ENCODE measurements around the gene CELF2. TPM values are rescaled to one million over a fixed set of nuclear protein-coding genes. Genes with fewer than 3 reads are reported as not detected.

CELF2 gene
- total RNA-seq, 4 donors from 2014 or later: 28.7 to 55.4 (median 35.0) TPM

DNA sequence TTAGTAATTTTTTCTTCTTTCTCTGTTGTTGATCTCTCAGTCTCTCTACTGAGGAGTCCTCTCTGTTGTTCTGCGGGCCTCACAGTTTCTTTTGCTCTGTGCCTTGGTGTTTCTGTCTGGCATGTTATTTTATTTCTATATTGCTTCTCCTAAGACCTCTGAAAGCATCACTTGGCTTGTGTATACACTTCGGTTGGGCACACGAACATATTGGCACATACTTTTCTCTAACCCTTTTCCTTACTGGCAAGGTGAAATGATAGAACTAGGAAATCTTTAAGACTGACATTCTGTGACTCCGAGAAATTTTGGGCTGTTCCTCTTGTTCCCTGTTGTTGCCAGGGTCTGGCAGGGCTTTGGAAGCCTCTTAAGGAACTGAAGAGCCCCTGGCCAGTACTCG, 148.9 kb downstream of the CELF2 start:
- Histone ChIP-seq H3K4me1 (peaks cover 8 to 11% of the 10 kb centered on the region in 2 donors), H3K4me3 (replicated peaks in 1 of 3) (no peak overlapping the region)

DNA sequence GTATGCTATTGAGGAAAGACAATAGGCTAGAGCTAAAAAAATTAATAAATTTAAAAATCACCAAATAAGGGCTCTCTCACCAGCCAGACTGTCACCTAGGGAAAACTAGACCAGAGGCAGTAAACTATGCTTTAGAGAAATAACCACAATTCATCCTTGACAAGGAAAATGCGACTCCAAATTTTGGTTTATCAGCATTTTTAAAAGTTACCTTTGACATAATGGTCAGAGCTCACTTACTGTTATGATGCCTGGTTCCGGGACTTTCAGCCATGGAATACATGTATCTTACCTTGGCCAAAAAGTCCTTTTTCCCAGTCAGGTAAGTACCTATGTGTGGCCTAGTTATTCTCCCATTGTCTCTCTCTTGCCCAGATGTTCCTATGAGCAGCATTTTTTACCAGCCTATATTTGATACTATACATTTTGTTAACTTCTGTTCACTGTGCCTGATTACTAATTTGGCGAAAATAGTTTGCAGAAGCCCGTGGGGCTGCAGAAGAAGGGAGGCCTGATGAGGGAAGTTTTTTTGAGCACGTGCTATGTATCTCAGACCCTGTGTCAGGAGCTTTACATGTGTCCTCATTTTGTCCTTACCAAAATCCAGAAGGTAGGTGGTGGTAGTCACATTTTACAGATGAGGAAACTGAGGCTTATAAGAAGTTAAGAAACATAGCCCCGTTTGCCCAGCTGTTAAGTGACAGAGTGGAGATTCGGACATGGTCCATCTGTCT, 149.7 kb downstream of the CELF2 start:
- intact Hi-C loops (cut with DNase I): no loop called here

More for the DNA sequence above, 148.9 kb downstream of the CELF2 start:
- no peak for TF ChIP-seq POLR2A (IDR thresholded peaks at IDR 0.05)
- TF ChIP-seq, protein P1, sequence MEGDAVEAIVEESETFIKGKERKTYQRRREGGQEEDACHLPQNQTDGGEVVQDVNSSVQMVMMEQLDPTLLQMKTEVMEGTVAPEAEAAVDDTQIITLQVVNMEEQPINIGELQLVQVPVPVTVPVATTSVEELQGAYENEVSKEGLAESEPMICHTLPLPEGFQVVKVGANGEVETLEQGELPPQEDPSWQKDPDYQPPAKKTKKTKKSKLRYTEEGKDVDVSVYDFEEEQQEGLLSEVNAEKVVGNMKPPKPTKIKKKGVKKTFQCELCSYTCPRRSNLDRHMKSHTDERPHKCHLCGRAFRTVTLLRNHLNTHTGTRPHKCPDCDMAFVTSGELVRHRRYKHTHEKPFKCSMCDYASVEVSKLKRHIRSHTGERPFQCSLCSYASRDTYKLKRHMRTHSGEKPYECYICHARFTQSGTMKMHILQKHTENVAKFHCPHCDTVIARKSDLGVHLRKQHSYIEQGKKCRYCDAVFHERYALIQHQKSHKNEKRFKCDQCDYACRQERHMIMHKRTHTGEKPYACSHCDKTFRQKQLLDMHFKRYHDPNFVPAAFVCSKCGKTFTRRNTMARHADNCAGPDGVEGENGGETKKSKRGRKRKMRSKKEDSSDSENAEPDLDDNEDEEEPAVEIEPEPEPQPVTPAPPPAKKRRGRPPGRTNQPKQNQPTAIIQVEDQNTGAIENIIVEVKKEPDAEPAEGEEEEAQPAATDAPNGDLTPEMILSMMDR (IDR thresholded peaks at IDR 0.05): no peak
- no peaks in the 10 kb centered on the region for H3K36me3 ChIP-seq
- H3K9me3 ChIP-seq: no peaks in the 10 kb centered on the region
- intact Hi-C loops (cut with DNase I): no loop called here
- H3K27ac ChIP-seq: no peak overlapping the region
- DNase-seq: no peak
- no peaks in the 10 kb centered on the region for H3K27me3 ChIP-seq
- 73 to 75% methylated on average over 5 of the region's 5 CpGs for WGBS, 2 donors

DNA sequence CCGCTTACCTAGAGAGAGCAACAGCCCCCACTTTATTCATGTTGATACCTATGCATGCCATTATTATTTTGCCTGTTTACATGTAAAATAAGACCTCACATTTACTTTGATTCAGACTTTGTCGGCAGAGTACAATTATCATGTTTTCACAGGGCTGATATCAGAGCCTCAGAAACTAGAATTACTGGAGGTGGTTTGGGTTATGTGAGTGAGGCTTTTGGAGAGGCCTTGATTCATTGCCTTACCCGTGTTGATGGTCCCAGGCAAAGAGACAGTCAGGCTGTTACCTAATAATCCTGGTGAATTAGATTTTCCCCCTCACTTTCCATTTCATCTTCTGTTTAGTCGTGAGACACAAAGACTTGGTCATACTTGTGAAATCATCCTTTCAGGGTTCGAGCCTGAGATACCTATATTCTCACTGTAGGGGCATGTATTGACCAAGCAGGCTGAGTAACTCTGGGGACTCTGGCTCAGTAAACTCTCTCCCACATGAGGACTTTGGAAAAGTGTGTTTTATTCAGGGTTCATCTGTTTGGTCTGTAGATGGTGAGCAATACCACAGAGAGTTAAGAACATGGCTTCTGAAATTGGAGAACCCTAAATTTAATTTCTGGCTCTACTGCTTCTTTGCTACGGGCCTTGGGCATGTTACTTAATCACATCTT, 150.9 kb downstream of the CELF2 start:
- no peak overlapping the region for H3K27ac ChIP-seq
- H3K4me1 ChIP-seq: peaks cover 8 to 11% of the 10 kb centered on the region in 2 donors
- no peak overlapping the region for H3K4me3 ChIP-seq (replicated peaks in 1 of 3)

More for the DNA sequence above, 149.7 kb downstream of the CELF2 start:
- no peaks in the 10 kb centered on the region for H3K36me3 ChIP-seq
- H3K4me3 ChIP-seq (replicated peaks in 1 of 3): no peak overlapping the region
- H3K27ac ChIP-seq: no peak overlapping the region
- TF ChIP-seq, protein P1 (IDR thresholded peaks at IDR 0.05): no peak
- TF ChIP-seq POLR2A (IDR thresholded peaks at IDR 0.05): no peak
- no peaks in the 10 kb centered on the region for H3K27me3 ChIP-seq
- 85 to 86% methylated on average over 7 of the region's 7 CpGs for WGBS, 2 donors
- DNase-seq: no peak
- H3K9me3 ChIP-seq: no peaks in the 10 kb centered on the region
- H3K4me1 ChIP-seq: peaks cover 8 to 11% of the 10 kb centered on the region in 2 donors

DNA sequence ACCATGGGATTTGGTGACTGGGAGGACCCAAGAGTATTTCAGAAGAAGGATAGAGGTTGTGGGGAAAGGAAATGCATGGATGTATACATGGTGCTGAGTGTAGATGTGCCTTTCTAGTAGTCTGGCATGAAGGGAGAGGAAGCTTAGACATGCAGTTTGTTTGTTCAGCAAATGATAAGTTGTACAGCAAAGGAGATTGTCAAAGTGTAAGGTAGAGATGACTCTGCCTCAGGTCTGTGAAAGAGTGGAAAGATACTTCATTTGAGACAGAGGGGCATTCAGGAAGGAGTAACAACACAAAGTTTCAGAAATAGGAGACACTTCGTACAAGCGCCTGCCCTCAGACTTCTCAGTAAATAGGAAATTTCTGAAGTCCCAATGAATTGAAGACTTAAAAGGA, 152.3 kb downstream of the CELF2 start:
- Histone ChIP-seq H3K27me3 (no peaks in the 10 kb centered on the region), H3K36me3 (no peaks in the 10 kb centered on the region), H3K4me3 (replicated peaks in 1 of 3) (no peak overlapping the region), H3K4me1 (peaks cover 0 to 9% of the 10 kb centered on the region in 2 donors), H3K9me3 (no peaks in the 10 kb centered on the region), H3K27ac (no peak overlapping the region)
- 91 to 94% methylated on average over 2 of the region's 2 CpGs for WGBS, 2 donors
- TF ChIP-seq, protein P1 (IDR thresholded peaks at IDR 0.05): no peak
- no peak for TF ChIP-seq POLR2A (IDR thresholded peaks at IDR 0.05)
- DNase-seq: no peak
- intact Hi-C loops (cut with DNase I): no loop called here

More for the DNA sequence above, 150.9 kb downstream of the CELF2 start:
- TF ChIP-seq, protein P1 (IDR thresholded peaks at IDR 0.05): no peak
- Histone ChIP-seq H3K36me3 (no peaks in the 10 kb centered on the region), H3K27me3 (no peaks in the 10 kb centered on the region), H3K9me3 (no peaks in the 10 kb centered on the region)
- DNase-seq: no peak
- intact Hi-C loops (cut with DNase I): no loop called here
- WGBS, 2 donors: 81 to 89% methylated on average over 6 of the region's 6 CpGs

DNA sequence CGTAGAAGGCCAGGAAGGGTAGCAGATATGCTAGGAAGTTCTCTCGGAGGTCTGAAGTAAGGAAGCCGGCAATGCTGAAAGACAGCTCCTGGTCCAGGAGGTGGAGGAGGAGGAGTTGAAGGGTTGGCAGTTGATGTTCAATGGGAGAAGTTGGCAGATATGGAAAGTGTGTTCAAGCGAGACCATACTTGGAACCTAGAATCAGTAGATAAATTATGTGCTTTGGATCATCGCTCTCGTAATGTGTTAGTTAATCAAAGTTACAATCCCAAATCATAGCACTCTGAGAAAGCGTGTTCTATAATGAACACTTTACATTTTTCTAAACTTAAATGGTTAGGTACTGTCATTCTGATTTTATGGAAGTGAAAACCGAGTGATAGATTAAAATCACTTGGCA, 152.9 kb downstream of the CELF2 start:
- Histone ChIP-seq H3K27ac (no peak overlapping the region), H3K27me3 (no peaks in the 10 kb centered on the region), H3K36me3 (no peaks in the 10 kb centered on the region), H3K9me3 (no peaks in the 10 kb centered on the region), H3K4me3 (replicated peaks in 1 of 3) (no peak overlapping the region), H3K4me1 (peaks cover 0 to 5% of the 10 kb centered on the region in 2 donors)
- intact Hi-C loops (cut with DNase I): no loop called here
- no peak for TF ChIP-seq POLR2A (IDR thresholded peaks at IDR 0.05)
- WGBS, 2 donors: 78 to 88% methylated on average over 8 of the region's 8 CpGs
- DNase-seq: no peak

All from thyroid gland (tissue), 4 donors.